Right lobe of liver (tissue), 4 donors: ENCODE data around the gene RAP1GAP2.

Experiments
- CTCF ChIP-seq, 4 donors: fragments of 200-600 bp in 3 of 4; fragments of 450-650 bp in 1 of 4; IDR thresholded peaks; one replicate each; pipeline versions ENCODE4 v1.5.1 to v1.8.0; 2016 to 2022; ENCODE audit warnings: antibody characterized with exemption in 4 of 4, mild to moderate bottlenecking in 2 of 4
- POLR2A ChIP-seq: fragments of 450-650 bp; IDR thresholded peaks from one replicate; pipeline ENCODE4 v1.6.1; 2017; ENCODE audit warnings: antibody characterized with exemption, mild to moderate bottlenecking
- donor health status: DM: no; HTN: no; CAD: no.
- donor health status: DM: no; HTN: no; CAD: no.
- donor health status: DM: no; HTN: yes; CAD: no.

DNA sequence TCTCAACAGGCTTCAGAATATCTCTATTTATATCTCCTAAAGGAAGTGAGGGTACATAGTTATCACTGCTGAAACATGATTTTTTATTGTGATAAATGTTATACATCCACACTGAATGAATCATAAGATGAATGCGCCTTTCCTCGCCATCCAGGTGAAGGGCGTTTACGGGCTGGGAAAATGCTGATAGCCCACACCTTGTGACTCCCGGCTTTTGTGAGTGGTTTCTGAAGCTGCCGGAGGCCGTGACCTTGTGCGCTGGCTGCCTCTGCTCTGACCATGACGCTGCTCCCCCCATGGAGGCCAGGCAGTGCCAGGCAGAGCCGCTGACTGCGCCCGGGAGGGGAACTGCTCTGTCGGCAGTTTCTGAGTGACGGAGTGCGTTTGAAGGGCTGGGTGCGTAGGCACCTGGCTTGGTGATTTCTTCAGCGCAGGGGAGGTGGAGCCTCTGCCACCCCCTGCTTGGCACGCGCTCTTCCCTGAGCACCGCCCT, 97.2 kb downstream of the RAP1GAP2 start:
- TF ChIP-seq CTCF (IDR thresholded peaks at IDR 0.05) (no peak), POLR2A (no peak)
